DMS114 treated with DMSO at 0.1 percent for 48 hours (cell line): Measurements from ENCODE around the gene SEPTIN2.
"Not testable (repeated sequence)": the region's sequence is repeated elsewhere in the genome, so short reads cannot be mapped to it uniquely, and the experiment has no call there.

ENCODE experiments used
- DNase-seq: peaks from one replicate; lab custom pipeline; 2025; ENCODE audit not compliant: unreplicated experiment; lab: John Stamatoyannopoulos, UW

Gene SEPTIN2

GRCh38 chr2:241312082-241312481 lies 3.6 kb upstream of the SEPTIN2 start:
- DNase-seq, result no peak

GRCh38 chr2:241313543-241314095 lies 2.1 kb upstream of the SEPTIN2 start:
- DNase-seq, result no peak

GRCh38 chr2:241314226-241315092 lies 1.3 kb upstream of the SEPTIN2 start:
- no peak for DNase-seq

- DNase-seq, result peak; percentile 86
These were observed 439 bp upstream of the SEPTIN2 start, which contains the start of gene HDLBP for GRCh38 chr2:241315093-241315878. TSS of gene HDLBP (minus strand) at chr2:241315672. CDS start at chr2:241266869, 48,803 bp downstream.

- no peak for DNase-seq
These were observed 1.1 kb downstream of the SEPTIN2 start for GRCh38 chr2:241316825-241317224.

GRCh38 chr2:241317391-241317790 lies 1.7 kb downstream of the SEPTIN2 start:
- no peak for DNase-seq

- DNase-seq, result not testable (repeated sequence)
These were observed 3.1 kb downstream of the SEPTIN2 start for GRCh38 chr2:241318830-241319229.

GRCh38 chr2:241320394-241320793 lies 4.7 kb downstream of the SEPTIN2 start:
- no peak for DNase-seq

- no peak for DNase-seq
These were observed 5.3 kb downstream of the SEPTIN2 start for GRCh38 chr2:241321033-241321432.

GRCh38 chr2:241321886-241322285 lies 6.2 kb downstream of the SEPTIN2 start:
- DNase-seq, result no peak

GRCh38 chr2:241323778-241324177 lies 8.1 kb downstream of the SEPTIN2 start:
- no peak for DNase-seq

- DNase-seq, result no peak
These were observed 9.1 kb downstream of the SEPTIN2 start for GRCh38 chr2:241324775-241325174.

- DNase-seq, result no peak
These were observed 9.5 kb downstream of the SEPTIN2 start for GRCh38 chr2:241325257-241325656.

- no peak for DNase-seq
These were observed 14.2 kb downstream of the SEPTIN2 start for GRCh38 chr2:241329669-241330615.

- no peak for DNase-seq
These were observed 14.9 kb downstream of the SEPTIN2 start for GRCh38 chr2:241330616-241330981.

- DNase-seq, result no peak
These were observed 19.1 kb downstream of the SEPTIN2 start for GRCh38 chr2:241334813-241335212.

- no peak for DNase-seq
These were observed 24.3 kb downstream of the SEPTIN2 start for GRCh38 chr2:241339839-241340630.

GRCh38 chr2:241340631-241341163 lies 25.0 kb downstream of the SEPTIN2 start:
- DNase-seq, result no peak

- DNase-seq, result no peak
These were observed 29.4 kb downstream of the SEPTIN2 start for GRCh38 chr2:241344925-241345651.
